Measurements from ENCODE around the gene PNPLA5.

- TF ChIP-seq CTCF (optimal IDR thresholded peaks at IDR 0.05 in 1 of 3, IDR thresholded peaks at IDR 0.05 in 1 of 3, conservative IDR thresholded peaks at IDR 0.05 in 1 of 3; ENCODE audit: extremely low read depth in 1 of 3, insufficient read depth in 2 of 3, low read length in 3 of 3) (no peak), EZH2 (IDR thresholded peaks at IDR 0.05; ENCODE audit: low read length) (no peak)
These were observed 31.4 kb upstream of the PNPLA5 start for GRCh38 chr22:43923191-43923590.
